ENCODE measurements around the gene C19orf73. TPM values are rescaled to one million over a fixed set of nuclear protein-coding genes. Genes with fewer than 3 reads are reported as not detected.

C19orf73 gene
- total and polyA plus RNA-seq, 9 of the 15 experiments (the other 6 are each of a cell fraction or from before 2014, with no cell fraction given) = 0.08 to 7.4 (median 1.4) TPM

- TF ChIP-seq ZKSCAN8 (CRISPR knock-in tag; IDR thresholded peaks at IDR 0.05) (no peak), SMARCA4 (IDR thresholded peaks at IDR 0.05) (peak; percentile 57), CREM (IDR thresholded peaks at IDR 0.05; ENCODE audit: low read depth) (peak; percentile 39), CEBPB (tag; IDR thresholded peaks at IDR 0.05) (no peak), POLR3A (IDR thresholded peaks at IDR 0.05; ENCODE audit: borderline replicate concordance, extremely low read depth, insufficient read depth, insufficient read length) (no peak), CREB5 (CRISPR knock-in tag; IDR thresholded peaks at IDR 0.05) (no peak), ZNF584 (CRISPR knock-in tag; IDR thresholded peaks at IDR 0.05; ENCODE audit: low read depth) (0 out of 2 replicates have a peak, but pooled peaks have one; percentile 29), CAMTA2 (CRISPR knock-in tag; conservative IDR thresholded peaks at IDR 0.05) (no peak), TAF7 (tag; IDR thresholded peaks at IDR 0.05) (no peak), HDAC1 (IDR thresholded peaks at IDR 0.05) (peak in 1 of 2 experiments; percentile 38; a peak in 2 of 4 replicates), IRF9 (tag; IDR thresholded peaks at IDR 0.05) (no peak), ZNF12 (CRISPR knock-in tag; IDR thresholded peaks at IDR 0.05) (no peak), ZNF668 (CRISPR knock-in tag; IDR thresholded peaks at IDR 0.05) (no peak), PHB2 (IDR thresholded peaks at IDR 0.05; ENCODE audit: low read depth) (0 out of 2 replicates have a peak, but pooled peaks have one; percentile 7), ARNT (IDR thresholded peaks at IDR 0.05) (no peak), SRSF3 (IDR thresholded peaks at IDR 0.05; ENCODE audit: insufficient read depth, low read length) (no peak), MXI1 (IDR thresholded peaks at IDR 0.05; ENCODE audit: low read depth, low read length) (no peak), REST (IDR thresholded peaks at IDR 0.05; ENCODE audit: borderline replicate concordance) (0 out of 2 replicates have a peak, but pooled peaks have one; percentile 11), REST (CRISPR knock-in tag; IDR thresholded peaks at IDR 0.05; ENCODE audit: low read depth) (no peak), ZNF57 (CRISPR knock-in tag; IDR thresholded peaks at IDR 0.05) (no peak), ZNF561 (CRISPR knock-in tag; conservative IDR thresholded peaks at IDR 0.05) (no peak)
These were observed 36.9 kb upstream of the C19orf73 start (continued) for GRCh38 chr19:49155820-49156346.

Data from K562 (cell line).